NCI-H2227 treated with DMSO at 0.1 percent for 48 hours (cell line): ENCODE results near the gene NIM1K.
"Not testable (repeated sequence)": the region's sequence is repeated elsewhere in the genome, so short reads cannot be mapped to it uniquely, and the experiment has no call there.

Experiments
- DNase-seq: peaks from one replicate; lab custom pipeline; 2025; lab: John Stamatoyannopoulos, UW

Gene NIM1K

DNA sequence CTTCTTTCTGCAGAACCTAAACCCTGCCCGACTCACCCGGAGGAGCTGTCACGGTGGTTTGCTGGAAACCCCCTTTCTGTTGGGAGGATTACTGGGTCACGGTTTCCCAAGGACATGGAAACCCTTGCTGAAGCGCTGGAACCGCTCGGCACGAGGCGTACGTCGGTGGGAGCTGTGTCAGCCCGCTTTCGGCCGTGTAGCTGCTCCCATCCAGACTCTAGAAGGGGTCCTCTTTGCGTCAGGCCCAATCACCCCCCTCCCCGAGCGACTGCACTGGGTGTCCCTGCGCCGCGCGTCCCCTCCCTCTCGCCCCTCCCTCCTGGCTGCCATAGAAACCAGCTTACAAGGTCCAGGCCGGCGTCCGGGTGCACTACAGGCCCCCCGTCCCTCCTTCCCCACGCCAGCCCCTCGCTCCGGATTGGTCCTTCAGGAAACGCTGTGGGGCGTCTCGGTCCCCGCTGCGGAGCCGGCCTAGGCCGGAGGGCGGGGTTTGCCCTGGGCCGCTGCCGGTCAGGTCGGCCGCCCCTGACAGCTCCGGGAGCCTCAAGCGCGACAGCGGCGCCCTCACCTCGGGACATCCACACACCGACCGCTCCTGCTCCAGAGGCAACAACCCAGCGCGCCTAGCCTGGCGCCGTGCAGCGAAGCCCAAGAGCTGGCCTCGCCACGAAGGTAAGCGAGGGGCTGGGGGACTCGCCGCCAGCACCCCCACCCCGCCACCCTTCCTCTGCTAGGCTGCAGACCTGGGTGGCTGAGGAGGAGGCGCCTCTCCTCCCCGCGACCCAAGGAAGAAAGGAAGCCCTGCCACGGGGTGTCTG lies at the start of gene NIM1K:
NIM1K (plus strand) TSS at position 486 of the 818 bp plus-strand sequence. CDS start 53,551 bp downstream, outside the sequence.
- DNase-seq, result peak; percentile 62

DNA sequence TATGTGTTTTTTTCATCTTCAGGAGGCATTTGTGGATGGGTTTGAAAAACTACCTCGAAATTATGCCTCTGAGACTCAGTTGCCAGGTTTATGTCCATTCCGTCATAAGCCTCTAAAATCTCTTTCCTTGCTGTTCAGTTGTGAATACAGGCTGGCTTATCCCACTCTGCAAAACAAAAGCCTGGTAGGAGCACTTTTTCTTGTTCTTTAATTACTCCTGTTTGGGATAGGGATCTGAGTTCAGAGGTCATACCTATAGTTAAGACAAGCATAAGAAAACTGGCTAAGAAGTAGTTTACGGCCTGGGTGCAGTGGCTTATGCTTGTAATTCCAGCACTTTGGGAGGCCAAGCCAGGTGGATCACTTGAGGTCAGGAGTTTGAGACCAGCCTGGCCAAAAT lies 47.0 kb upstream of the NIM1K start:
- no peak for DNase-seq

DNA sequence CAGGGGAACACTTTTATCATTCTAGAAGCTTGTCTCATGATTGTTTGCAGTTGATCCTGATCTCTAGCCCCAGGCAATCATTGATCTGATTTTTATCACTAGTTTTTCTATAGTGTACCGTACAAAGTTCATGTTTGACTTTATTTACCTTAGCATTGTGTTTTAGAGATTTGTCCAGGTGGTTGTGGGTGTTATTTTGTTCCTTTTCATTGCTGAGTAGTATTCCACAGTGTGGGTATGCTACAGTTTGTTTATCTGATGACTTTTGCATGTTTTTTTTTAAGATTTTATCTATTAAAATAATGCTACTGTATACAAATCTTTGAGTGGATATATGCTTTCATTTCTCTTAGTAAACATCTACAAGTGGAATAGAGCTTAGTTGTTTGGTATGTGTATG lies 45.1 kb upstream of the NIM1K start:
- DNase-seq, result no peak

DNA sequence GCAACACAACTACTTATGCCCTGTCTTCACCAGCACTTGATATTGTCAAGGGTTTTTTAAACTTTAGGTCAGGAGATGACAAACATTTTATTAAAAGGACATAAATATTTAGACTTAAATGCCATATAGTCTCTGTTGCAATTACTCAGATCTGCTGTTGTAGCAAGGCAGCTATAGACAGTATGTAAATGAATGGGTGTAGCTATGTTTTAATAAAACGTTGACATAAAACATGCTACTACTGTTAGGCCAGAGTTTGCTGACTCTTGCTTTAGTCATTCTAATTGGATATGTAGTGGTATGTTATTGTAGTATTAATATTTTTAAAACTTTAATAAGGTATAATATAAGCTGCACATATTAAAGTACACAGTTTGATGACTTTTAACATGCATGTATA lies 43.6 kb upstream of the NIM1K start:
- DNase-seq, result no peak

DNA sequence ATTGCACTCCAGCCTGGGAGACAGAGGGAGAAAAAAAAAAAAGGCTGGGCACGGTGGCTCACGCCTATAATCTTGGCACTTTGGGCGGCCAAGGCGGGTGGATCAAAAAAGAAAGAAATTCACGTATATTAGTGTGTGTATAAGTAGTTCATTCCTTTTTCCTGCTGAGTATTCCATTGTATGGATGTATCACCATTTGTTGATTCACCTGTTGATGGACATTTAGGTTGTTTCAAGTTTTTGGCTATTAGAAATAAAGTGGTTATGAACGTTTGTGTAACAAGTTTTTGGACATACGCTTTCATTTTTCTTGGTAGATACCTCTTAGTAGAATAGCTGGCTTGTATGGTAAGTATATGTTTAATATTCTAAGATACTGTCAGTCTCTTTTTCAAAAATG lies 42.8 kb upstream of the NIM1K start:
- DNase-seq, result no peak

DNA sequence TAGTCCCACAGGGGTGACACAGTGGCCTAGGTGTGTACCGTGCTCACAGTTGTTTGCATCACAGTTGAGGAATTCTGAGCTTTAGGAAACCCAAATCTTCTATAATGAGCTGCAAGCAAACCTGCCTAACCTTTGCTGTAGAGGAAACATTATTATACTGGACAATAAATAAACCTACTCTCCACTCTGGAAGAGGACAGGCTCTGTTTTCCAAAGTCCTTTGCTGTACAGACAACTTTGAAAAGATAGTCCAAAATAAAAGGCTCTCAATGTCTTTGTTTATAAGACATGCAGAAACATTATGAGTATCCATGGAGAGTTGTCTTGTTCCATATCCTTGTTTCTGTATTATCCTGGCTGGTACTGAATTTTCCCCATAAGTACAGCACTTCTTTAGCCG lies 42.0 kb upstream of the NIM1K start:
- no peak for DNase-seq

DNA sequence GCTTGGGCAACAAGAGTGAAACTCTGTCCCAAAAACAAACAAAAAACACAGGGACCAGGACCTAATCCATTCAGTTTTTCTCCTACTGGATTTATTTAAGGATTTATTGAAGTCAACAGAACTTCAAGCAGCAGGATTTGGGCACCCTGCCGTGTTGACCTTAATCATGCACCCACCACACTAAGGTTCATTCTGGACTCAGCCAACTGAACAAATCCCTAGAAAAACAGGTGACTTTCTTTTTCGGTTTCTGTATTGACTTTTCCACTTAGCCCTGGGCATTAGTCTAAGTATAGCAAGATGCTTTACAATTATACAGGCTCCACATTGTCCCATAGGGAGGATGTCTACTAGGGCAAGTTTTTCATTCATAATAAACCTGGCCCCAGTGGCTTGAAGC lies 41.3 kb upstream of the NIM1K start:
- no peak for DNase-seq

DNA sequence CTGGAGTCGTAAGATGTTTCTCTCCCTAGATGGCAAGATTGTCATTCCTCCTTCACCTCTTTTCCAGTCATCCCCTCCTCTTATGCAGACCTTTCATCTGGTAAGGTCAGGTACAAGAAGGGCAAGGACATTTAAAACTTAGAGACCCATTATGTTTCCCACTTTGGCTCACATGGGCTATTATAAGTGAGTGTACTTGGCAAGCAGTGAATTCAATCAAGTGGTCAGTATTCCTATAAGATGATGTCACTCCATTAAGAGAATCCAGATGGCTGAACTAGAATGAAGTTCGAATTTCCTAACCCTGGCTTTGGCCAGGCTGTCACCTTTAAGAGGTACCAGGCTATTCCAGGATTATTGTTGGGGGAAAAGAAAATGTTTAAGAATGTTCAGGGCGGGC lies 39.1 kb upstream of the NIM1K start:
- no peak for DNase-seq

DNA sequence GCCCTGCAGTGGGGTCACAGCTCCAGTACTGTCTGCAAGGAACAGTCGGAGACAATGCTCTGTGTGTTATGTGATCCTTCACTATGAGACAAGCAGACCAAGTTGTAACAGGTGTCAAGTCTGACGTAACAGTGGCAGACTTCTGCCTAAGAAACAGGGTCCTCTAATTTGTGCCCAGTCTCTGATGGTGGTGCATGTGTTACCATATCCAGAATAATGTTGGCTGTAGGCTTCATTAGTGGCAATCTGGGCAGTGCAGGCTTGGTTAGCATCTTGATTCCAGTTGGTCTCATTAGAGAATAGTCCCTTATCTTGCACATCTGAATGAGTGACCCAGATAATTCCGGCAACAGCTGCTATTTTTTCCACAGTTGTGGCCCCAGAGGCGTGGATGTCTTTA lies 37.6 kb upstream of the NIM1K start:
- no peak for DNase-seq

DNA sequence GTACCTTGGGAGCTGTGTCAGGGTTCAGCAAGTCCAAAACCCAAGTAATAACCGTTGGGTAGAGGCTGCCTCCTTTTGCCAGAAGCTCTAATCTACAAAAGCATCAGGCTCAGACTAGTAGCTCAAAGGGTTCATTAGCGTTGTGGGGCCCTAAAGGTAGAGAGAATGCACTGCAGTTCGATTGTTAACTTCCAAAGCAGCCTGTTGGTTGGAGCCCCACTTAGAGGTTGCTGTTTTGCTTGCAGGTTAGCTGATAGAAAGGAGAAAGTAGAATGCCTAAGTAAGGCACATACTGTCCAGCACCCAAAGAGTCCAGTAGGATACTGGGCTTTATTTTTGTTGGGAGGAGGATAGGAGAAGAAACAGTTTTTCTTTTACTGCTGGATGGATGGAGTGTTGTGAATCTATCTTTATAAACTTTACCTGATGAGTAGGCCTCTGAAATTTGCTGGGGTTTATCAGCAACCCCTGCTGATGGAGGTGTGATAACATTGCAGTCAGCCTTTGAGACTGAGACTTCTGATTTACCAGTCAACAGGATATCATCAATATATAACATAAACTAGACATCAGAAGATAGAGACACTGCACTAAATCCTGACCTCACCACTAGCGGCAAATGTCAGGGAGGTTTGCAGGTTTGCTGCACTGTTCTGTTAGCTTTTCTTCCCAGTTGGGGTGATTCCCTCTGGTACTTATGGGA lies 36.5 kb upstream of the NIM1K start:
- no peak for DNase-seq

DNA sequence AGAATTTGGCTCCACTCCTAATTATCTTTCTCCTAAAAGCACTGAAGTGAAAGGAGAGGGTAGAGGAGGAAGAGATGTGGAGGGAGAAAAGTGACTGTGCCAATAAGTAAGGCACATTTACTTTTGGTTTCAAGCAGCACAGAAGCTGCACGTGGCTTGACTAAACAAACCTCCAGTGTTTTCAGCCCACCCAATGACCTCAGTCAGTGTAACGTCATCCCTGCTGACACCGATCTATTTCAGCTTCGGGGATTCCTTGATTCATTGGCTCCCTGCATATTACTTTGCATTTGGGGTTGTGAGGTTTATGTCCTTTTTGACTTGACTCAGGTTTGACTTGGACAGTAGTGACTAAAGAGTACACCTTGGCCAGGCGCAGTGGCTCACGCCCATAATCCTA lies 35.6 kb upstream of the NIM1K start:
- no peak for DNase-seq

DNA sequence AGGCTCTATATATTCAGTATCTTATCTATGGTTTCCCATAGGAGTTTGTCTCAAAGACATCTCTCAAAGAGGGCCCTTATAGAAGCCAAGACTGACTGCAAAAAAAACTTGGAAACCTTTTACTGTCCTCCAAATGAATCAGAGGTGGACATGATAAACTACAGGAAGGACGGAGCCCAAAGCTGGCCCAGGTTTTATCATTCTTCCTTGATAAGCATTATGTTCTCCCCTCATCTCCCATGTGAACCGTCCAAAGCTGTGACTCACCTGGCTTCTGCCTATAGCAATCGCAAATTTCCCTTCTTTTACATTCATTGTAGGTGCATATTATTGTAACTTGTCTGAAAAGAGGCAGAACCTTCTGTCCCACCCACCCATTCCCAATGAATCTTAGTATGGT lies 35.0 kb upstream of the NIM1K start:
- DNase-seq, result no peak

DNA sequence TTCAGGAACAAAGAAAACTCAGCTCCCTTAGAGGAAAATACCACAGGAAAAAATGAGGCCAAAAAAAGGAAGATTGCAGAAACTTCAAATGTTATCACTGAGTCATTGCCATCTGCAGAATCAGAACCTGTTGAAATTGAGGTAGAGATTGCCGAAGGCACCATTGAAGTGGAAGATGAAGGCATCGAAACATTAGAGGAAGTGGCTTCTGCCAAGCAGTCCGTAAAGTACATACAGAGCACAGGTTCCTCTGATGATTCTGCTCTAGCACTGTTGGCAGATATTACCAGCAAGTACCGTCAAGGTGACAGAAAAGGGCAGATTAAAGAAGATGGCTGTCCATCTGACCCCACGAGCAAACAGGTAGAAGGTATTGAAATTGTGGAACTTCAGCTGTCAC lies 30.8 kb upstream of the NIM1K start:
- no peak for DNase-seq

DNA sequence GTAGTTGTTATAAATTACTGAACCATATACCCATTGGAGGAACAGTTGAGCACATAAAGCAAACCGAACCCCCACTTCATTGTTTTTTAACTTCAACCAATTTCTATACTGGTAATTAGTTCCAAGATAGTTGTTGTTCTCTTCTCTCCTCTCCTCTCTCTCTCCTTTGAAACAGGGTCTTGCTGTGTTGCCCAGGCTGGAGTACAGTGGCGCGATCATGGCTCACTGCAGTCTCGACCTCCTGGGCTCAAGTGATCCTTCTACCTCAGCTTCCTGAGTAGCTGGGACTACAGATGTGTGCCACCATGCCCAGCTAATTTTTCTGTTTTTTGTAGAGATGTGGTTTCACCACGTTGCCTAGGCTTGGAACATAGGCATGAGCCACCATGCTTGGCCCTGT lies 27.2 kb upstream of the NIM1K start:
- DNase-seq, result not testable (repeated sequence)

DNA sequence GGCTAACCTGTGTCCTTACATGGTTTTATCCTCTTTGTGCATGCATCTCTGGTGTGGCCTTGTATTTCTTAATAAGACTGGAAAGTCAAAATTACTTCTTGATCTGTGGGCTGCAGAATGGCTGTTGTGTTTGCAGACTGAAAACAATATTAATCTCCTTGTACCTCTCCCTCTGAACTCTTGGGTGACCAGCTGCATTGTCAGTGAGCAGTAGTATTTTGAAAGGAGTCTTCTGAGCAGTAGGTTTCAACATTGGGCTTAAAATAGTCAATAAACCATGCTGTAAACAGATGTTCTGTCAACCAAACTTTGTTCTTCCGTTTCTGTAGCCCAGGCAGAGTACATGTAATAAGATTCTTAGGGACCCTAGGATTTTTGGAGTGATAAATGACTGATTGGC lies 26.7 kb upstream of the NIM1K start:
- DNase-seq, result no peak

DNA sequence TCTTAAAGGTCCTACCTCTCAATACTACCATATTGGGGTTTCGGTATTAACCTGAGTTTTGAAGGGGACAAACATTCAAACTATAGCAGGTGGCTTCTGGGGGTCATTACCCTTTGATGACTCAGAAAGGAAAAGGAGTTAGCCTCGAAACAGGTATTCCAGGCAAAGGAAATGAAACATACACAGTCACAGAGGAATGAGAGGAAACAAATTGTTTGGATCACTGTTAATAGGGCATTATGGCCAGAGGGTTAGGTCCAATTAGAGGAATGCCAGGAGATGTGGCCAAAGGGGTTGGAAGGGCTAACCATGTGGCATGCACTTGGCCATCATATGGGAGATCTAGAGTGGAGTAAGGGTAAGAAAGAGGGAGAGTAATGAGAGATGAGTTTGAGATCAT lies 23.9 kb upstream of the NIM1K start:
- no peak for DNase-seq

DNA sequence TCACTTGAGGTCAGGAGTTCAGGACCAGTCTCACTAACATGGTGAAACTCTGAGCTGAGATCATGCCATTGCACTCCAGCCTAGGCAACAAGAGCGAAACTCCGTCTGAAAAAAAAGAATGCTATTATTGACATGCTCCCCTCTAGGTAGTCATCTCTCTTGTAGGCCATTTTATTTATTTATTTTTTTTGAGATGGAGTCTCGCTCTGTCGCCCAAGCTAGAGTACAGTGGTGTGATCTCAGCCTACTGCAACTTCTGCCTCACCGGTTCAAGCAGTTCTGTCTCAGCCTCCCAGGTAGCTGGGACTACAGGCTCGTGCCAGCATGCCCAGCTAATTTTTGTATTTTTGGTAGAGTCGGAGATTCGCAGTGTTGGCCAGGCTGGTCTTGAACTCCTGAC lies 20.6 kb upstream of the NIM1K start:
- no peak for DNase-seq

DNA sequence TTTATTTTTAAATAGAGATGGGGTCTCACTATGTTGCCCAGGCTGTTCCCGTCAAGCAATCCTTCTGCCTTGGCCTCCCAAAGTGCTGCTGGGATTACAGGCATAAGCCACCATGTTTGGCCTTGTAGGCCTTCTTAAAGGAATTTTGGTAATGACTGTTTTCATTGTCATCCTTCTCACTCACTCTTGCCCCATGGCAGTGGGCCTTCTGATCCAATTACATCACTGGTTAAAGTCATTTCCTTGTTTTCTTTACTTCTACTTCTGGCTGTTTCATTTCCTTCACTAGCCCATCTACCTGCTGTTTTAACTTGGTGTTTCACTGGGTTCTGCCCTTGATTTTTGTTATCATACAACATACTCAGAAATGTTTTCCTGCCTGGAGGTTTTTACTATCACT lies 20.1 kb upstream of the NIM1K start:
- no peak for DNase-seq

DNA sequence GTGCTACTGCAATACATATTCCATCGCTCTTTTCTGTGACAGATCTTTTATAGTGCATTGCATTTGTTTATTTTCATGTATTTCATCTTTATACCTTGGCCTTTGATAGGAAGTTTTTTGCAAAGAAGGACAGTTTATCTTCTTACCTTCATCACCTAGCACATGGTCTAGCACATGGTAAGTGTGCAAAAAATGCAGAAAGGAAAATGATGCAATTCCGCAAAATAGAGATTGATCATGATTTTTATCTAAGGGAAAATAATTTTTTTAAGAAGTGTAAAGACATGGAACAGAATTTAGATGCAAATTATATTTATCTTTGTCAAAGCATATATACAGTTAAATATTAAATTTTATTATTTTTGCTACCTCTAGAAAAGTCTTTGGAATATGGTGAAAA lies 19.2 kb upstream of the NIM1K start:
- no peak for DNase-seq

DNA sequence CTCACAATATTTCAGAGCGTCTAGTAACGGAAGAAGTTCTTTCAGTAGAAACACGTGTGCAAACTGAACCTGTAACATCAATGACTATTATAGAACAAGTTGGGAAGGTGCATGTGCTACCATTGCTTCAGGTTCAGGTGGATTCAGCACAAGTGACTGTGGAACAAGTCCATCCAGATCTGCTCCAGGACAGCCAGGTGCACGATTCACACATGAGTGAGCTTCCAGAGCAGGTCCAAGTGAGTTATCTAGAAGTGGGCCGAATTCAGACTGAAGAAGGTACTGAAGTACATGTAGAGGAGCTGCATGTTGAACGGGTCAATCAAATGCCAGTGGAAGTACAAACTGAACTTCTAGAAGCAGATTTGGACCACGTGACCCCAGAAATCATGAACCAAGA lies 17.4 kb upstream of the NIM1K start:
- no peak for DNase-seq

DNA sequence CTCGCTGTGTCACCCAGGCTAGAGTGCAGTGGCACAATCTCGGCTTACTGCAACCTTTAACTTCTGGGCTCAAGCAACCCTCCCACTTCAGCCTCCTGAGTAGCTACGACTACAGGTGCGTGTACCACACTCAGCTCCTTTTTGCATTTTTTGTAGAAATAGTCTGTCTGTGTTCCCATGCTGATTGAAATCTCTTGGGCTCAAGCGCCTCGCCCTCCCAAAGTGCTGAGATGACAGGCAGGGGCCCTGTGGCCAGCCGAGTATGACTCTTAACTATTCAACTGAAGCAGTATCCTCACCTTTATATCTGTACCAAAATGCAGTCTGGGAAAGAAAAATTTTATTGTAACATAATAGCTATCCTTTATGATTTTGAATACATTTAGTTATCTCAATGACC lies 12.2 kb upstream of the NIM1K start:
- no peak for DNase-seq

DNA sequence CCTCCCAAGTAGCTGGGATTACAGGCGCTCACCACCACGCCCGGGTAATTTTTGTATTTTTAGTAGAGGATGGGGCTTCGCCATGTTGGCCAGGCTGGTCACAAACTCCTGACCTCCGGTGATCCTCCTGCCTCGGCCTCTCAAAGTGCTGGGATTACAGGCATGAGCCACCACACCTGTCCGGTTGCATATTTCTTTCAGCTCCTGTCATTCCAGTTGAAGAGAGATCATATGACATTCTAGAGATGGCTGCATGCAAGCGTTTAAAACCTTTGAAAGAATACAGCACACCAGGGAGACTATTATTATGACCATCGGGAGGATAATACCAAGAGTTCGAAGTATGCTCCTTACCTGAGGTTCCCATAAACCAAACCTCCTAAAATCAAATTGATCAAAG lies 9.6 kb upstream of the NIM1K start:
- no peak for DNase-seq

DNA sequence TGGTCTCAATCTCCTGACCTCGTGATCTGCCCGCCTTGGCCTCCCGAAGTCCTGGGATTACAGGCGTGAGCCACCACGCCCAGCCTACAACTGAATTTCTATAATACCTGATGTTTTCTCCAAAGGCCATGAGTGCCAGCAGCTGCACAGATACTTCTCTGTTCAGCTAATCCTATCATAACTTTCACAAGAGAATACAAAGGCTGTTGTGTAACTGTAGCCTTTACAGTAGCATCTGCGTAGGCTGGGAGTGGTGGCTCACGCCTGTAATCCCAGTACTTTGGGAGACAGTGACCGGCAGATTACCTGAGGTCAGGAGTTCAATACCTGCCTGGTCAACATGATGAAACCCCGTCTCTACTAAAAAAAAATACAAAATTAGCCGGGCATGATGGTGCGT lies 8.9 kb upstream of the NIM1K start:
- not testable (repeated sequence) for DNase-seq
